ENCODE results near the gene NDST3.
A peak's percentile ranks its signal among the peaks of the same experiment; 100 is the strongest.
"Not testable (repeated sequence)": the region's sequence is repeated elsewhere in the genome, so short reads cannot be mapped to it uniquely, and the experiment has no call there.

Gene NDST3

DNA sequence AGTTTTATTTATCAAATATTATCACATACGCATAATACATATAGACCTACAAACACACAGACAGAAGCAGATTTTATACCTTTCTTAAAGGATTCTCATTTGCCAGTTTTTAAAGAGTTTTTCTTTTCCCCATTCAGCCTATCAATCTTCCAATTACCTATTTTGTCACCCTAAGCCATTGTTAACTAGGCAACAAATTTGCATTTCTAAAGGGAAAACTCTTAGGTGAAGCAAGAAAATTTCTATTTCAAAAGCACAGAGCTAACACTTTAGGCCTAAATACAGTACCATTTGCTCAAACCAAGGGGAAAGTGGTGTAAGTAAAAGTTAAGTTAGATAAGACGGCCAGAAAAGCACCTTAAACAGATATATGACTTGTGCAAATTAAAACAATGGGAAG is 156.6 kb downstream of the NDST3 start:
- no peak for DNase-seq

DNA sequence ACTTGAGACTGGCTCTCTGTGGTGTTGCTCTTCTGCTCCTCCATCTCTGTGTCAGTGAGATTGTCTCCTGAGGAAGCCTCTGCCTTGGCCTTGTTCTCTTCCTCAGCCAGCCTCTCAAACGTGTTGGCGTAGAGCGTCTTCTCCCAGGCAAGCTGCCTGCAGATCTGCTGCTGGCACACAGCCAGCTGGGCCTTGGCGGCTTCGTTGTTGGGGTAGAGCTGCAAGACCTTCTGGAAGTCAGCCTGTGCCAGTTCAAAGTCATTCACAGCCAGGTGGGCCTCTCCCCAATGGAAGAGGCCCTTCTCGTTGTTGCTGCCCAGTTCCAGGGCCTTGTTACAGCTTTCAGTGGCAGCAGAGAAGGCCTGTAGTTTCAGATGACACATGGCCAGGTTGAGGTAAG is 159.1 kb downstream of the NDST3 start:
- no peak for DNase-seq

DNA sequence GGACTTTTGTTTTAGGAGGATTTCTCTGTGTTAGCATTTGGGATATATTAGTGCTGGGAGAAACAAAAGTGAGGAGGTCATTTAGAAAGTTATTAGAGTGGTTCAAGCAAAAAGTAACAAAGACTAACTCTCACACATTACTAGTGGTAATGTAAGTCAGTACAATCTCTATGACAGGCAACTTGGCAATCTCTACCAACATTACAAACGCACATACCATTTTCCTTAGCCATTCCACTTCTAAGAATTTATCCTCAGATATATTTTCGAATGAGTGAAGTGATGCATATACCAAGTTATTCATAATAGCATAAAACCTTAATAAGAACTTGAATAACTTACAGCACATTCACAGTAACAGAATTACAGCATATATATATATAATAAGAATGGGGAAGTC is 172.3 kb downstream of the NDST3 start:
- no peak for DNase-seq

DNA sequence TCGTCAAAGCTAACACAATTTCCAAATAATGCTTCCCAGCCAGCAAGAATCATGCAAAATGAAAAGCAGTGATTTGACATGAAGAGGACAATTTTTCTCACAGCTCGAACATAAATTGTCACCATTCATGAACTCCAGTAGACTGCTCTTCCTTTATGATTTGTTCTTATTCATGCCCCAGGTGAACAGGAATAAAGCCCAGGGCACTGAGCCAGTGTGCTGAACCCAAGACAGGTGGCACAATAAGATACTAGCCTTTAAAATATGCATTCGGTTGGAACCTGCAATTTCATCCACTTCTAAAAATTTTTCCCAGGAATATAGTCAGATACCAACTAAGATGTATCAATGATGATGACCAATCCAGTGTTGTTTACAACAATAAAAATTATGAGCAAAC is 178.8 kb downstream of the NDST3 start:
- DNase-seq: no peak

DNA sequence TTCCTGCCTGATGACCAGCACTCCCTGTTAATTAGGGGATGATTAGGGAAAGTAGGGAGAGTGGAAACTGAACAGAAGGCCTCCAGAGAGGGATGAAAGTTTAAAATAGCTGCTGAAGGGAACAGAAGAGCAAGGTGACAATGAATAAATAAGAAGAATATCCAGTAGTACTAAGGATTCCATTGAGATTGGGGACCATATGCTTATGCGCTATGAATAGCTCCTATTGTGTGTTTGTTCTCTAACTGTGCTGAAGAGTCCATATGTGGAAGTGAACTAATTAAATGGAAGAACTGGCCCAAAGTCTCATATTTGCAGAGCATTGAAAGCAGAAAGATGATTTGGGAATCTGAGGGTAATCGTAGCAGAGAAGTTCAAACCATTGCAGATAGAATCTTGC is 181.5 kb downstream of the NDST3 start:
- no peak for DNase-seq

DNA sequence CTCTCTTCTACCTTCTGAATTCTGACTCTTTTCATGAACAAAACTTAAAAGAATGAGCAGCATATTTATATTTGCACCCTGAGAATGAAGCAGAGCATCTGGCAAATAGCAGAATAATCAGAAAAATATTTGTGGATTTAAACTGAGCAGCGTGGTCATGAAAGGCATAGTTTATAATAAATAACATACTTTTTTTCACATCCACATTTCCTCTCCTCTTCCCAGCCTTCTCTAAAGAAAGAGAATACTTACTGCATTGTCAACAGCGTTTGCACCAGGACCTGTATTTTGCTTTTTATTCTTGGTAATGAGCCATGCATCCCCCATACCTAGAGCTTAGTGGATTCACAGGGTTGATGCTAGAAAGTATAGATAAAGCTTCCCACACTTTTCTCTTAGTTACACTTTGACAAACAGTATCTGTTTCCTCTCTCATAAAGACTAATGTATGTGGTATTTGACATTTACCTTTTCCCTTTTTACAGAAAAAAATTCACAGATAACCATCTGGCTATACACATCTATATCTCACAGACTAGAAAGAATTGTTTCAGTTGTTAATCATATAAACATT is 187.0 kb downstream of the NDST3 start:
- DNase-seq: no peak

DNA sequence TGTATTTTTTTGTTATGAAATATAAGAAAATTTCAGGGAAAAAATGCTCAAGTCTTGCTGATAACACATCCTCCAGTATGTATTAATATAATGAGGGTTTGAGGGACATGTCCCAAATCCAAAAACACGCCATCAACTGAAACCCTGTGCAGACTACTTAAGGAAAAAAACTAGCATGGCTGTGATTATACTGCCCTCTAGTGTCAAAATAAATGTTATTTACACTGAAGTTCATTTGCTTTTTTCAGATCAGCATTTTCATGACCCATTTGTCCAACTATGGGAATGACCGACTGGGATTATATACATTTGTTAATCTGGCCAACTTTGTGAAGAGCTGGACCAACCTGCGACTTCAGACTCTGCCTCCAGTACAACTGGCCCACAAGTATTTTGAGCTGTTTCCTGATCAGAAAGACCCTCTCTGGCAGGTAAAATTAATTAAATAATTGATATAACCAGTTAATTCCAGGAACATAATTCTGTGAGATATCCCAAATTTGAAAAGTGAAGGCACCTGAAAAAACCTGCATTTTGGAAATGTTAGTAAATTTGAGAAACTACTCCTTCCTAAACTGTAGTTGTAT is 190.1 kb downstream of the NDST3 start:
- no peak for DNase-seq

DNA sequence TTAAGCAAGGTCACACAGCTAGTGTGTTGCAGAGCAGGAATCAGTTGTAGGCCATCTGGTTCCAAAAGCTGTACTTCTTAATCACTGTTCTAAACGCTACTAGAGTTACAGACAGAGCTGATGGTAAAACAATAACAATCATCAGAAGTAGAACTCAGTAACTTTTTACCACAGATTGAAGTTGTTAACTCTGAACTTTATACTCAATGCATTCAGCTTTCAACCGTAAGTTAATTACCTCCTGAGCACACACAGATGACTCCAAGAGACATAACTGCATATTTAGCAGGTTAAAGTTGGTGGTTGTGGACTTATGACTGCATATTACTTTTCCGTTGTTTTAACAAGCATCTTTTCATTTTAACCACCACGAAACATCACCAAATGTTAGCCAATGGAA is 191.2 kb downstream of the NDST3 start:
- DNase-seq: no peak

DNA sequence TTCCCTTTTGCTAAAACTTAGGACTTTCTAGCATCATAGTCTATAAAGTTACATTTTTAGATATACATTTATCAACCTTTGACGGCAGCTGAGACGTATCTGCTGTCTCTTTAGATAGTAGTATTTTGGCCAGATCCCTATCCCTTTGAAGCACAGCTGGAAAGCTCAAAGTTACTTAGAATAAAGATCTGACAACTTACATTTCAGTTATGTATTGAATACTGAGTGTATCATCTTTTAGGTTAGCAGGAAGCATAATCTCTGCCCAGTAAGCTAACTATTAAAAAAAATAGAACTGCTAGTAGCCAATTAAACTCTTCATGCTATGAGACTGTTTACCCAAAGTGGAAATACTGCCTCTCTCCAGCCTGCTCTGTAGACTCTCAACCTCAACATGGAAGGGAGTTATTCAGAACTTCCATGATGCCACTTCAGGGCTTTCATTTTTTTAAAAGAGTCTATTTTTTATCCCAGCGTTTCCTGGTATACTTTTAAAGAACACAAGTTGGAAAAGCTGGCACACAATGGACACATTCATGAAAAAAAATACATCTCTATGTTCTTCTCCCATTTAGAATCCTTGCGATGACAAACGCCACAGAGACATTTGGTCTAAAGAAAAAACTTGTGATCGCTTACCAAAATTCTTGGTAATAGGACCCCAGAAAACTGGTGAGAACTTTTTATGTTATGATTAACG is 192.2 kb downstream of the NDST3 start:
- no peak for DNase-seq

DNA sequence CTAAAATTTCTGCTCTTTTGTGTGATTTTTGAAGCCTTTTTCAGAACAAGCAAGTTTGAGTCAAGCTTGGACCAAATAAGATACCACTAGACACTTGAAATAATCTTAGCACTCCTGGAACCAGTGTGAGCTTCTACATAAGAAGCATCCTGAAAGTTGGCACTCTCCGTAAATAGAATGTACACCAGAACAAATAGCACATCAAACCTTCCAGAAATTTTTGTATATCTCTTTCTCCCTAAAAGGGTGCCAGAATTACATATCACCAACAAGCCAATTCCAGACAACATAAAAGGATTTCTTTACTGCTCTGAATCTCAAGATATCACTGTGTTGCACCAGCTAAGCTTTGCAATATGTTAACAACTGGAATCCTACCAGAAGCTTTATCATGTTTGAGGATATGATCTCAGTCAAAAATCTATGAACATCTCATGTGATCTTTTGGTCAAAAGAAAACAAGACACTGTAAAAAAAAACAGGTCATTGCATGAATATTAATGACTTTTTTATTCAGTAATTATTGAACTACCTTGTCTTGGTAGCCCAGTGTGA is 201.4 kb downstream of the NDST3 start:
- no peak for DNase-seq

DNA sequence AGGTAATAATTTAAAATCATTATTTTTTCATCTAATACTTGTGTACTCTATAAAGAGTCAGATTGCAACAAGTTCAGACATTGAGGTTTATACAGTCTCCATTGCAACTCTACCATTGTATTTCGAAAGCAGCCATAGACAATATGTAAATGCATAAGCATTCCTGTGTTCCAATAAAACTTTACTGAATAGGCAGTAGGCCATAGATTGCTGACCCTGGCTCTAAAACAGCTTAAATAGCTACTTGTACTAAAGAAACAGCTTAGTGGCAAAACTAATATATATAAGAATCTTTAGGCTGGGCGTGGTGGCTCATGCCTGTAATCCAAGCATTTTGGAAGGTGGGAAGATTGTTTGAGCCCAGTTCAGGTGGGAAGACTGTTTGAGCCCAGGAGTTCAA is 203.2 kb downstream of the NDST3 start:
- no peak for DNase-seq

DNA sequence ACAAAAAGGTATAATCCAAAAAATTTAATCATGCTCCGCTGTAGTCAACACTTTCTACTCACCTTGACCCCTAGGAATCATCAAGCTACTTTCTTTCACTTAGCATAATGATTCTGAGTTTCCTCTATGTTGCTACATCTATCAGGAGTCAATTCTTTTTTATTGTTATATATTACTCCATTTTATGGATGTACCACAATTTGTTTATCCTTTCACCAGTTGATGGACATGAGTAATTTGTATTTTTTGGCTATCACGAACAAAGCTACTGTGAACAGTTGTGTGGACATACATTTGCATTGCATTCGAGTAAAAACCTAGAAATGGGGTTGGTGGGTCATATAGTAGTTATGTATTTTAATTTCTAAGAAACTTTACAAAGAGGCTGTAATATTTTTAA is 215.6 kb downstream of the NDST3 start:
- no peak for DNase-seq

DNA sequence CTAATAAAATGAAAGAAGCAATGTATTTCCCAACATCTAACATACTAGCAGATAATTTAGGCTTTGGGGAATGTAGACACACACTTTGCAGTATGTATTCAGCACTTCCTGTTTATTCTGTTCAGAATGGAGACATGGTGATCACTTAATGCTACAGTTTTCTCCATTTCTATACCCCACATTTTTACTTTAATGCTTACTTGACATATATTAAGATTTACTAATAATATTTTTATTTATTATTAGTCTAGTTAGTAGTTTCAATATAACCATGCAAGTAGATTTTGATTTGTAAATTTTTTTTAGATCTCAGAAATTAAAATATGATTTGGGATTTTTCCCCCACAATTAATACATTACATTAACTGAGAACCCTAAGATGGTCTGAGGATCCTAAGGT is 220.1 kb downstream of the NDST3 start:
- DNase-seq: no peak

DNA sequence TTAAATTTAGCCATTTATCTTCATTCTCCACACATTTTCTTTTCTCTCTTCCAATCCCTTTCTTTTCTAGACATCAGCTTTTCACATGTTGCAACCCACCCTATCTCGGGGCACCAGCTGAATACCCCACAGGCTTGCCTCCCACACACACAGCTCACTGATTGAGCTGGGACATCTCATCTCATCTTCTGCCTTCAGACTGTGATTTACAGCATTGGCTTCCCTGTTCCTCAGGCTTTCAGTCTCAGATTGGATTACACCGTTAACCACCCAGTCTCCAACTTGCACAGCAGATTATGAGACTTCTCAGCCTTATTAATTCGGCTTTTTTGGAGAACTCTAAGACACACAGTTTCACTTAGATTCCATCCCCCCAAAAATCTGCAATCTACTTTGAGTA is 224.8 kb downstream of the NDST3 start:
- no peak for DNase-seq

DNA sequence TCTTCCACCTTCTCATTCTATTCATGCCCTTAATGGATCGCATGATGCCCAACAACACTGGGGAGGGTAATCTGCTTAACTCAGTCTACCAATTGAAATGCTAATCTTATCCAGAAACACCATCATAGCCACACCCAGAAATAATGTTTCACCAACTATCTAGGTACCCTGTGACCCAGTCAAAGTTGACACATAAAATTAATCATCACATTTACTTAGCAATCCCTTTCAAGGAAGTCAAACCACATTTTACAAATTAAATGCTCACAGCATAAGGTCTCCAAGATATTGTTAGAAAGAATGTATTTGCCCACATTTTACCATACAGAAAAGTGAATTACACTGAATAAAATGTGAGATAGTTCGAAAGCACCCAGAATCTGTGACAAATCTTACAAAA is 226.0 kb downstream of the NDST3 start:
- DNase-seq: no peak

DNA sequence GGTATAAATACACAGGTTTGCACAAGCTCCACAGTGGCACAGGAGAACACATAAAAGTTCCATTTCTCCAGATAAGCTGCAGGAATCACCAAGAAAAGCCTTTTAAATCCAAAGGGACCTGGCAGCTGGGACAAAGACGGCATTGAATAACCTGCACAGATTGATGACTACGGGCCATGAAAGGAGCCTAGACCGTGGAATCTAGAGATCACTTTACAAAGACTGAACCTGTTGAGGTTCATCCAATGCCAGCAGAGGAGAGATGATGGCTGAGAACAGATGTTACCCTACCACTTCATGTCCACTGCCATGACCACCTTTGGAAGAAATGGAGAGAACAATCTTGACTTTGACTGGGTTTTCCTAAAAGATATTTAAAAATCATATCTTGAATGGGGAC is 229.8 kb downstream of the NDST3 start:
- no peak for DNase-seq

DNA sequence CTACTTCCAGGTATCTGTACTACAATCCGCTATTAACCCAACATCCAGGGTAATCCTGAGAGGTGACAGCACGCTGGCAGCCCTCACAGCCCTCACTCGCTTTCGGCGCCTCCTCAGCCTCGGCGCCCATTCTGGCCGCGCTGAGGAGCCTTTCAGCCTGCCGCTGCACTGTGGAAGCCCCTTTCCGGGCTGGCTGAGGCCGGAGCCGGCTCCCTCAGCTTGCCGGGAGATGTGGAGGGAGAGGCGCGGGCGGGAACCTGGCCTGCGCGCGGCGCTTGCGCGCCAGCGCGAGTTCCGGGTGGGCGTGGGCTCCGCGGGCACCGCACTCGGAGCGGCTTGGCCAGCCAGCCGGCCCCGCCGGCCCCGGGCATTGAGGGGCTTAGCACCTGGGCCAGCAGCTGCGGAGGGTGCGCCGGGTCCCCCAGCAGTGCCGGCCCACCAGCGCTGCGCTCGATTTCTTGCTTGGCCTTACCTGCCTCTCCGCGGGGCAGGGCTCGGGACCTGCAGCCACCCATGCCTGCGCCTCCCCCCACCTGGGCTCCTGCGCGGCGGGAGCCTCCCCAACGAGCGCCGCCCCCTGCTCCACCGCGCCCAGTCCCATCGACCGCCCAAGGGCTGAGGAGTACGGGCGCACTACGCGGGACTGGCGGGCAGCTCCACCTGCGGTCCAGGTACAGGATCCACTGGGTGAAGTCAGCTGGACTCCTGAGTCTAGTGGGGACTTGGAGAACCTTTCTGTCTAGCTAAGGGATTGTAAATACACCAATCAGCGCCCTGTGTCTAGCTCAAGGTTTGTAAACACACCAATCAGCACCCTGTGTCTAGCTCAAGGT is 231.2 kb downstream of the NDST3 start:
- DNase-seq: peak in 1 of 4 experiments; percentile 18

DNA sequence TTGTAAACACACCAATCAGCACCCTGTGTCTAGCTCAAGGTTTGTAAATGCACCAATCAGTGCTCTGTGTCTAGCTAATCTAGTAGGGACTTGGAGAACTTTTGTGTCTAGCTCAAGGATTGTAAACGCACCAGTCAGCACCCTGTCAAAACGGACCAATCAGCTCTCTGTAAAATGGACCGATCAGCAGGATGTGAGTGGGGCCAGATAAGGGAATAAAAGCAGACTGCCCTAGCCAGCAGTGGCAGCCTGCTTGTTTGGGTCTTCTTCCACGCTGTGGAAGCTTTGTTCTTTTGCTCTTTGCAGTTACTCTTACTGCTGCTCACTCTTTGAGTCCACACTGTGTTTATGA is 231.8 kb downstream of the NDST3 start:
- DNase-seq: not testable (repeated sequence)

DNA sequence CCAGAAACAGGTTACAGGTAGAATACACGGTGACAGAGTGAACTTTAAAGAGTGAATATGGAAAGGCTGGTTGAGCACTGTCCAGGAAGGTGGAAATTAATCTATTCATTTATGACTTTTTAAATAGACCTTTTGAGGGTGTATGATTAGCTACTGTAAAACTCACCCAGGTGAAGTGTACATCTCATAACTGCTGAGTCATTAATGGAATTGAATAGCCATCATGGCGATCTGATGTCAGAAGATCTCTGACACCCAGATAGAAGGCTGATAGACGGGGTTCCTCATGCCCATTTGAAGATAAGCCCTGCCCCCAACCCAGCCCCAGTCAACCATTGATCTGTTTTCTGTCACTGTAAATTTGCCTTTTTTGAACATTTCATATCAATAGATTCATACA is 234.5 kb downstream of the NDST3 start:
- no peak for DNase-seq

DNA sequence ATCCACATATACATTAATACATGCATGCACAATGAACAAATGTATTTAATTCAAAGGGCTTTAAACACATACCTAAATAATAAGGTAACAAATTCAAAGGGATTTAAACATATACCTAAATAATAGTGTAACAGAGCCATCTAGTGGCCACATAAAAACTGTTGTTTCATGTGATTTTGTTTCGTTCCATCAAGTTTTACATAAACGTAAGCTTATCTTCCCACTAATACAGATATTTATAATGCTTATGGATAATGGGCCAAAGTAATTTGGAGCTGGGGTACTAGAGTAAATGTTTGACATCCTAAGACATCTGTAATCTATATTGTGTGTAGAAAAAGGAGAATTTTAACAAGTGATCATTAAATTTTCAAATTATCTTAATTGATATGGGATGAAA is 236.2 kb downstream of the NDST3 start:
- DNase-seq: no peak

DNA sequence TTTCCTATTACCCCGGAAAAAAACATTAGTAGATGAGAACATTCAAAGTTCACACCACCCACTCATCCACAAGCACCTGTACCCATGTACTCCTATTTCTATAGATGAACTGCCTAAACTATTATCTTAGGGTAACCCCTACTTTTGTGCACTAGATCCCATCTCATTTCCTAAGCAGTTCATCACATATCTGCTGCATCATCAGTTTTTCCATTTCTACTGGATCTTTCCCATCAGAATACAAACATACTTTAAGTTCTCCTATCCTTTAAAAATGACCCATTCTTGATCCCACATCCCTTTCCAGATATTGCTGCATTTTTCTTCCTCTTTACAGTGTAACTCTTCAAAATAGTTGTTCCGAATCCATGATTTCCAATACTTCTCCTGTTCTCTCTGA is 237.5 kb downstream of the NDST3 start:
- no peak for DNase-seq

DNA sequence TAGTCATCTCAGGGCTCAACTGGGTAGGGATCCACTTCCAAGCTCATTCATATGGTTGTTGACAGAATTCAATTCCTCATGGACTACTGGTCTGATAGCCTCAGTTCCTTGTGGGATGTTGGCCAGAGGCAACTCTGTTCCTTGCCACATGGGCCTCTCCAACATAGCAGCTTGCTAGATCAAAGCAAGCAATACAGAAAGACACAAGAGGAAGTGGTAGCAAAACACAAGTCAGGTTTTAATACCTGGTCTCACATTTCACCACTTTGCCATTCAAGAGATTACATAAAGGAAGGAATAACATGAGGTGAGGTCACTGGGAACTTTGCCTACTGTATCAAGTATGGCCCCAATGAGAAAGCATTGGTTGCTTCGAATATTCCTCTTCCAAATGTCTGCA is 239.4 kb downstream of the NDST3 start:
- no peak for DNase-seq

DNA sequence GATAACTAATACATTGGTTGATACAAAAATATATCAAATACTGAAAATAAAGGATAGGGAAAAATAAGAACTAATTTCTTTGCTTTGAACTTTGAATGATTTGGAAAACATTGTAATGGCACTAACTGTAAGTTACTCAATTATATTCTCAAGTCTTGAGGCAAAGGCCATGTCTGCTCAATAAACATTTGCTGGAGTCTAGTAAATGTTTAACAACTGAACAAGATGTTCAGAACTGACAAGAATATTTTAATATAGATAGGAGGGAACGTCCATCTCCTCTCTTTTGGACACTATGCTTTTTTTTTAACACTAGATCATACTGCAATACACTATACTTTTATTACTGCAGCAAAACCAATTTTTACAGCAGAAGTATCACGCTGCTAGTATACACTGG is 242.3 kb downstream of the NDST3 start:
- no peak for DNase-seq

DNA sequence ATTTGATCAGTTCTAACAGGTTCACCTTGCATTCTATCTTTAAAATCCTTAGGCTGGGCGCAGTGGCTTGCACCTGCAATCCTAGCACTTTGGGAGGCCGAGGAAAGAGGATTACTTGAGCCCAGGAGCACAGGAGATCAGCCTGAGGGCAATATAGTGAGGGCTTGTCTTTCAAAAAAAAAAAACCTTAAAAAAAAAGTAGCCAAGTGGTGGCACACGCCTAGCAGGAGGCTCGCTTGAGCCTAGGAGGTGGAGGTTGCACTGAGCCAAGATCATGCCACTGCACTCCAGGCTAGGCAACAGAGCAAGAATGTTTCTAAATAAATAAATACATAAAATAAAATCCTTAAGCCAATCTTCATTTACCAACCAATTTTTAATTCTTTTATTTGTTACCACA is 243.0 kb downstream of the NDST3 start:
- no peak for DNase-seq
